ENCODE data around the gene NGEF.

Gene NGEF

DNA sequence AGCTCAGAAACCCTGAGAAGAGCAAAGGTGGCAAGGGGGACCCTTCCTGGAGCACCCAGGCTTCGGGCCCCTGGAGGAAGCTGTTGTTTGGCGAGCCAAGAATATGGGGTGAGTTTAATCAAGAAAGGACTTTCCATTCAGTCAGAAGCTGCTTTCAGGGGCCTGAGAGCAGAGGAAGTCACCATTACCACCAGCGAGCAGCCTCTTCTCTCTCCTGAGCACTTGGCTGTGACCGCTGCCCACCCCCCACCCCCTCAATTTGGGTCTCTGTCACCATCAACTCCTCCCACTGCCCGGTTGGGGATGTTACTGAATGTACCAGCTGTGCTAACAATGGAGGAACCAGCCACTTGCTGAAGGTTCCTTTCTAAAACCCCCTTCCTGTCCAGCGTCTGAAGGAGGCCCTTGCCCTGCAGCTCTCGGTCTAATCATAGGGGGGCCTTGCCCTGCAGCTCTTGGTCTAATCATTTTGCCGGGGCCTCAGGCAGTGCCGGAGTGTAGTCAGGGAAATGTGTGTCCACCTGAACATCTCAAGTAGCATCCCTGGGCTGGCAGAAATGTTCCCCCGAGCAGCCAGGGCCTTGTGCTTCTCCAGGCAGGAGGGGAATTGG lies 48.0 kb upstream of the NGEF start:
- TF ChIP-seq SPI1 (IDR thresholded peaks at IDR 0.05; ENCODE audit: borderline replicate concordance, low read depth) (0 out of 2 replicates have a peak, but pooled peaks have one; percentile 36), GABPA (IDR thresholded peaks at IDR 0.05; ENCODE audit: low read depth) (no peak), POLR2AphosphoS5 (IDR thresholded peaks at IDR 0.05; ENCODE audit: low read depth) (no peak)

DNA sequence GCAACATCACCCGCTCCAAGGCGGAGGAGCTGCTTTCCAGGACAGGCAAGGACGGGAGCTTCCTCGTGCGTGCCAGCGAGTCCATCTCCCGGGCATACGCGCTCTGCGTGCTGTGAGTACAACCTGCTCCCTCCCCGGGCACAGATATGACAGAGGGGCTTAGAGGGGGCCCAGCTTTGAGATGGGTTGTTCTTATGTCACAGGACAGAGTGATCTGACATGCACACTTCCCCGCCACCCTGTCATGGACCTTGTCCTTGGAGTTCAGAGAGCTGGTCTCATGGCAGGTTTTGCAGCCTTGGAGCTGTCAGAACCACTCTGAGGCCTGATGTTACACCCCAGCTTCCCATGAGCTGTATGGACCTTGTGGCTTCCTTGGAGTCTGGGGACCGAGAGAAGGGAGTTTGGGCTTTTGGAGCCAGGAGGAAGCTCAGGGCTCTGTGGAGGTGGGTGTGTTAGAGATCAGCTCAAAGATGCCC lies 47.5 kb upstream of the NGEF start:
- TF ChIP-seq SPI1 (IDR thresholded peaks at IDR 0.05; ENCODE audit: borderline replicate concordance, low read depth) (no peak), POLR2AphosphoS5 (IDR thresholded peaks at IDR 0.05; ENCODE audit: low read depth) (no peak; the same call in none of the 2 replicates), GABPA (IDR thresholded peaks at IDR 0.05; ENCODE audit: low read depth) (no peak)
- TF ChIP-seq, protein P1, sequence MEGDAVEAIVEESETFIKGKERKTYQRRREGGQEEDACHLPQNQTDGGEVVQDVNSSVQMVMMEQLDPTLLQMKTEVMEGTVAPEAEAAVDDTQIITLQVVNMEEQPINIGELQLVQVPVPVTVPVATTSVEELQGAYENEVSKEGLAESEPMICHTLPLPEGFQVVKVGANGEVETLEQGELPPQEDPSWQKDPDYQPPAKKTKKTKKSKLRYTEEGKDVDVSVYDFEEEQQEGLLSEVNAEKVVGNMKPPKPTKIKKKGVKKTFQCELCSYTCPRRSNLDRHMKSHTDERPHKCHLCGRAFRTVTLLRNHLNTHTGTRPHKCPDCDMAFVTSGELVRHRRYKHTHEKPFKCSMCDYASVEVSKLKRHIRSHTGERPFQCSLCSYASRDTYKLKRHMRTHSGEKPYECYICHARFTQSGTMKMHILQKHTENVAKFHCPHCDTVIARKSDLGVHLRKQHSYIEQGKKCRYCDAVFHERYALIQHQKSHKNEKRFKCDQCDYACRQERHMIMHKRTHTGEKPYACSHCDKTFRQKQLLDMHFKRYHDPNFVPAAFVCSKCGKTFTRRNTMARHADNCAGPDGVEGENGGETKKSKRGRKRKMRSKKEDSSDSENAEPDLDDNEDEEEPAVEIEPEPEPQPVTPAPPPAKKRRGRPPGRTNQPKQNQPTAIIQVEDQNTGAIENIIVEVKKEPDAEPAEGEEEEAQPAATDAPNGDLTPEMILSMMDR (IDR thresholded peaks at IDR 0.05; ENCODE audit: insufficient read depth, low read length): no peak
- TF ChIP-seq, protein P2, sequence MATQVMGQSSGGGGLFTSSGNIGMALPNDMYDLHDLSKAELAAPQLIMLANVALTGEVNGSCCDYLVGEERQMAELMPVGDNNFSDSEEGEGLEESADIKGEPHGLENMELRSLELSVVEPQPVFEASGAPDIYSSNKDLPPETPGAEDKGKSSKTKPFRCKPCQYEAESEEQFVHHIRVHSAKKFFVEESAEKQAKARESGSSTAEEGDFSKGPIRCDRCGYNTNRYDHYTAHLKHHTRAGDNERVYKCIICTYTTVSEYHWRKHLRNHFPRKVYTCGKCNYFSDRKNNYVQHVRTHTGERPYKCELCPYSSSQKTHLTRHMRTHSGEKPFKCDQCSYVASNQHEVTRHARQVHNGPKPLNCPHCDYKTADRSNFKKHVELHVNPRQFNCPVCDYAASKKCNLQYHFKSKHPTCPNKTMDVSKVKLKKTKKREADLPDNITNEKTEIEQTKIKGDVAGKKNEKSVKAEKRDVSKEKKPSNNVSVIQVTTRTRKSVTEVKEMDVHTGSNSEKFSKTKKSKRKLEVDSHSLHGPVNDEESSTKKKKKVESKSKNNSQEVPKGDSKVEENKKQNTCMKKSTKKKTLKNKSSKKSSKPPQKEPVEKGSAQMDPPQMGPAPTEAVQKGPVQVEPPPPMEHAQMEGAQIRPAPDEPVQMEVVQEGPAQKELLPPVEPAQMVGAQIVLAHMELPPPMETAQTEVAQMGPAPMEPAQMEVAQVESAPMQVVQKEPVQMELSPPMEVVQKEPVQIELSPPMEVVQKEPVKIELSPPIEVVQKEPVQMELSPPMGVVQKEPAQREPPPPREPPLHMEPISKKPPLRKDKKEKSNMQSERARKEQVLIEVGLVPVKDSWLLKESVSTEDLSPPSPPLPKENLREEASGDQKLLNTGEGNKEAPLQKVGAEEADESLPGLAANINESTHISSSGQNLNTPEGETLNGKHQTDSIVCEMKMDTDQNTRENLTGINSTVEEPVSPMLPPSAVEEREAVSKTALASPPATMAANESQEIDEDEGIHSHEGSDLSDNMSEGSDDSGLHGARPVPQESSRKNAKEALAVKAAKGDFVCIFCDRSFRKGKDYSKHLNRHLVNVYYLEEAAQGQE (IDR thresholded peaks at IDR 0.05; ENCODE audit: insufficient replicate concordance, low read depth): no peak
- DNase-seq (ENCODE audit: low read depth in 1 of 2, low spot score in 1 of 2): peak in 1 of 2 experiments; percentile 14
- peak overlapping the region; percentile 98 for H3K27ac ChIP-seq (replicated peaks)
- H3K4me3 ChIP-seq (replicated peaks; ENCODE audit: insufficient read depth, low read length): peak overlapping the region; percentile 86
- no peaks in the 10 kb centered on the region for H3K27me3 ChIP-seq (ENCODE audit: insufficient read depth, poor library complexity, severe bottlenecking)

More for the DNA sequence above, 48.0 kb upstream of the NGEF start:
- H3K4me3 ChIP-seq (replicated peaks; ENCODE audit: insufficient read depth, low read length): peak overlapping the region; percentile 86
- H3K27ac ChIP-seq (replicated peaks): peak overlapping the region; percentile 98
- DNase-seq (ENCODE audit: low read depth in 1 of 2, low spot score in 1 of 2): peak in 1 of 2 experiments; percentile 64
- no peaks in the 10 kb centered on the region for H3K27me3 ChIP-seq (ENCODE audit: insufficient read depth, poor library complexity, severe bottlenecking)

DNA sequence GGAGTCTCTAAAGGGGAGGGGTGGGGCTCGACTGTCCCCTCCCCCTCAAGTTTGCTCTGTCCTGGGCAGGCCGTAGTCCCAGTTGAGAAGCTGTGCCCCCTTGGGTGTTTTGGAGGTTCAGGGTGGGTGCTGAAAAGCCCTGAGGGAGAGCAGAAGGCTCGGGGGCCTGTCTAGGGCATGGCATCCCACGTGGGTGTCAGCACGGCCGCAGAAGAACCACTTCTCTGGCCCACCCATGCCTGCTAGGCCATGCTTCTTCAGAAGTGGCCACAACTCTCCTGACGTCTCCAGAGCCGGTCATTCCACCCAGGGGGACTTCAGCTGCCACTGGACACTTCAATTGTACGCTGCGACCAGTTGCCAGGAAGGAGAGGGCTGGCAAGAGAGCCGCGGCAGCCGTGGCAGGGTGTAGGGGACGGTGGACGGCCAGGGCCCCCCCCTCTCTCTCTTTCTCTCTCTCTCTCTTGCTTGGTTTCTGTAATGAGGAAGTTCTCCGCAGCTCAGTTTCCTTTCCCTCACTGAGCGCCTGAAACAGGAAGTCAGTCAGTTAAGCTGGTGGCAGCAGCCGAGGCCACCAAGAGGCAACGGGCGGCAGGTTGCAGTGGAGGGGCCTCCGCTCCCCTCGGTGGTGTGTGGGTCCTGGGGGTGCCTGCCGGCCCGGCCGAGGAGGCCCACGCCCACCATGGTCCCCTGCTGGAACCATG lies 46.9 kb upstream of the NGEF start, which contains the start of gene INPP5D:
INPP5D (plus strand) TSS at position 546 of the 704 bp plus-strand sequence; CDS start at position 683, 137 bp downstream.
- TF ChIP-seq, protein P2 (IDR thresholded peaks at IDR 0.05; ENCODE audit: insufficient replicate concordance, low read depth): peak; percentile 64
- TF ChIP-seq POLR2AphosphoS5 (IDR thresholded peaks at IDR 0.05; ENCODE audit: low read depth) (peak; percentile 97), SPI1 (IDR thresholded peaks at IDR 0.05; ENCODE audit: borderline replicate concordance, low read depth) (peak; percentile 98), GABPA (IDR thresholded peaks at IDR 0.05; ENCODE audit: low read depth) (no peak)
- TF ChIP-seq, protein P1 (IDR thresholded peaks at IDR 0.05; ENCODE audit: insufficient read depth, low read length): peak; percentile 2
- Histone ChIP-seq H3K27ac (replicated peaks) (peak within 1 kb of the TSS; percentile 98), H3K4me3 (replicated peaks; ENCODE audit: insufficient read depth, low read length) (peak within 1 kb of the TSS; percentile 86), H3K27me3 (ENCODE audit: insufficient read depth, poor library complexity, severe bottlenecking) (no peaks in the 10 kb centered on the region)
- DNase-seq (ENCODE audit: low read depth in 1 of 2, low spot score in 1 of 2): peak; percentile 88 to 96

DNA sequence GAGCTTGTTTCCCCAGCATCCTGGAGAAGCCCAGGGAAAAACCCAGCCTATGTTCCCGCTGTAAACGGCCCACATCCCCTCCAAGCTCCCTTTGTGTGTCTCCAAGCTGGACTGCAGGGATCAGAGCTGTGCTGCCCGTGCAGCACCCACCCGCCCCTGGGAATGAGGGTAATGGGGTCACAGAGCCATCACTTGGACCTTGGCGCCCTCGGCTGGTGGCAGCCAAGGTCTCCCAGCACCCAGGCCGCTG lies 46.4 kb upstream of the NGEF start:
- H3K27ac ChIP-seq (replicated peaks): peak overlapping the region; percentile 98
- no peak for TF ChIP-seq GABPA (IDR thresholded peaks at IDR 0.05; ENCODE audit: low read depth)
- DNase-seq (ENCODE audit: low read depth in 1 of 2, low spot score in 1 of 2): no peak
- H3K27me3 ChIP-seq (ENCODE audit: insufficient read depth, poor library complexity, severe bottlenecking): no peaks in the 10 kb centered on the region
- H3K4me3 ChIP-seq (replicated peaks; ENCODE audit: insufficient read depth, low read length): peak overlapping the region; percentile 86
